SK-N-SH treated with all-trans-retinoic acid at 6 μM for 48 hours (cell line): Measurements from ENCODE around the gene GON4L.

Experiments used
- ATAC-seq: fragments of 200-7000 bp; cut with Tn5 transposase; 3 replicates; pipeline ENCODE4 v1.9.1; 2020; ENCODE audit warnings: mild to moderate bottlenecking, moderate library complexity
- BACH2 ChIP-seq: fragments of 250-450 bp; sonication (Bioruptor Pico); IDR thresholded peaks from 2 replicates; pipeline ENCODE4 v1.9.0; 2021; ENCODE audit warnings: mild to moderate bottlenecking, borderline replicate concordance
- CREB5 ChIP-seq: fragments of 250-450 bp; sonication (Bioruptor Pico); IDR thresholded peaks from 2 replicates; pipeline ENCODE4 v1.5.1; 2020; ENCODE audit warnings: low read depth, mild to moderate bottlenecking, moderate library complexity
- CSDC2 ChIP-seq: fragments of 250-450 bp; sonication (Bioruptor Pico); IDR thresholded peaks from 2 replicates; pipeline ENCODE4 v1.5.0; 2020; ENCODE audit warnings: mild to moderate bottlenecking, moderate library complexity
- CSRNP3 ChIP-seq: fragments of 250-450 bp; sonication (Bioruptor Pico); IDR thresholded peaks from 2 replicates; pipeline ENCODE4 v1.5.1; 2021; ENCODE audit warnings: mild to moderate bottlenecking, moderate library complexity
- ESRRG ChIP-seq: fragments of 250-450 bp; sonication (Bioruptor Pico); IDR thresholded peaks from 2 replicates; pipeline ENCODE4 v1.6.1; 2021; ENCODE audit warnings: mild to moderate bottlenecking
- GLIS3 ChIP-seq: fragments of 250-450 bp; sonication (Bioruptor Pico); IDR thresholded peaks from 2 replicates; pipeline ENCODE4 v1.5.0; 2020; ENCODE audit warnings: mild to moderate bottlenecking, moderate library complexity
- ISL1 ChIP-seq: fragments of 250-450 bp; sonication (Bioruptor Pico); IDR thresholded peaks from 2 replicates; pipeline ENCODE4 v2.1.2; 2022; ENCODE audit warnings: mild to moderate bottlenecking, moderate library complexity
- OSR1 ChIP-seq: fragments of 250-450 bp; sonication (Bioruptor Pico); IDR thresholded peaks from 2 replicates; pipeline ENCODE4 v1.8.0; 2022; ENCODE audit warnings: moderate library complexity, mild to moderate bottlenecking, inconsistent platforms
- PATZ1 ChIP-seq: fragments of 250-450 bp; sonication (Bioruptor Pico); IDR thresholded peaks from 2 replicates; pipeline ENCODE4 v1.8.0; 2020; ENCODE audit warnings: mild to moderate bottlenecking, moderate library complexity, borderline replicate concordance
- POU6F1 ChIP-seq: fragments of 250-450 bp; sonication (Bioruptor Pico); IDR thresholded peaks from 2 replicates; pipeline ENCODE4 v1.8.0; 2021; ENCODE audit warnings: low read depth, mild to moderate bottlenecking, moderate library complexity, borderline replicate concordance
- PPARA ChIP-seq: fragments of 250-450 bp; sonication (Bioruptor Pico); IDR thresholded peaks from 2 replicates; pipeline ENCODE4 v1.5.0; 2020; ENCODE audit warnings: mild to moderate bottlenecking, borderline replicate concordance
- RARB ChIP-seq: fragments of 250-450 bp; sonication (Bioruptor Pico); IDR thresholded peaks from 2 replicates; pipeline ENCODE4 v1.8.0; 2021; ENCODE audit warnings: mild to moderate bottlenecking, moderate library complexity
- SNAI2 ChIP-seq: fragments of 250-450 bp; sonication (Bioruptor Pico); IDR thresholded peaks from 2 replicates; pipeline ENCODE4 v1.5.0; 2020; ENCODE audit warnings: mild to moderate bottlenecking, moderate library complexity
- TCF4 ChIP-seq: fragments of 250-450 bp; sonication (Bioruptor Pico); IDR thresholded peaks from 2 replicates; pipeline ENCODE4 v1.8.0; 2021; ENCODE audit warnings: mild to moderate bottlenecking, moderate library complexity, borderline replicate concordance
- TSHZ2 ChIP-seq: fragments of 250-450 bp; sonication (Bioruptor Pico); IDR thresholded peaks from 2 replicates; pipeline ENCODE4 v1.5.0; 2020; ENCODE audit warnings: mild to moderate bottlenecking, moderate library complexity
- ZC3H10 ChIP-seq: fragments of 250-450 bp; sonication (Bioruptor Pico); IDR thresholded peaks from 2 replicates; pipeline ENCODE4 v1.5.1; 2021; ENCODE audit warnings: mild to moderate bottlenecking, moderate library complexity
- ZFP3 ChIP-seq: fragments of 250-450 bp; sonication (Bioruptor Pico); IDR thresholded peaks from 2 replicates; pipeline ENCODE4 v1.5.0; 2020; ENCODE audit warnings: mild to moderate bottlenecking, moderate library complexity
- ZFP30 ChIP-seq: fragments of 450-650 bp; formaldehyde crosslinking; IDR thresholded peaks from 2 replicates; pipeline ENCODE4 v1.5.0; 2022; ENCODE audit warnings: mild to moderate bottlenecking, moderate library complexity
- ZNF565 ChIP-seq: fragments of 450-650 bp; formaldehyde crosslinking; conservative IDR thresholded peaks from 2 replicates; pipeline ENCODE4 v1.5.0; 2020; ENCODE audit warnings: low read depth, mild to moderate bottlenecking, moderate library complexity
- ZNF70 ChIP-seq: fragments of 450-650 bp; formaldehyde crosslinking; IDR thresholded peaks from 2 replicates; pipeline ENCODE4 v1.5.0; 2020; ENCODE audit warnings: mild to moderate bottlenecking, moderate library complexity
- ZNF8 ChIP-seq: fragments of 450-650 bp; formaldehyde crosslinking; IDR thresholded peaks from 2 replicates; pipeline ENCODE4 v1.5.0; 2020; ENCODE audit warnings: mild to moderate bottlenecking, moderate library complexity

The GON4L gene

GRCh38 chr1:155864393-155864792, 7.4 kb upstream of the GON4L start:
- no peak for ATAC-seq
- TF ChIP-seq ZC3H10 (CRISPR knock-in tag) (0 out of 2 replicates have a peak, but pooled peaks have one; percentile 20), CSRNP3 (CRISPR knock-in tag) (no peak)

- no peak for TF ChIP-seq PATZ1 (CRISPR knock-in tag)
- TF ChIP-seq ZNF8 (CRISPR knock-in tag) = no peak
- no peak for TF ChIP-seq ZFP30 (CRISPR knock-in tag)
- no peak for TF ChIP-seq BACH2 (CRISPR knock-in tag)
- no peak for TF ChIP-seq ZFP3 (CRISPR knock-in tag)
- TF ChIP-seq POU6F1 = no peak
- no peak for TF ChIP-seq ESRRG (CRISPR knock-in tag)
- no peak for TF ChIP-seq CREB5 (CRISPR knock-in tag)
- TF ChIP-seq ZC3H10 (CRISPR knock-in tag) = no peak
- TF ChIP-seq OSR1 (CRISPR knock-in tag) = no peak
- TF ChIP-seq ZNF565 = no peak
- TF ChIP-seq SNAI2 (CRISPR knock-in tag) = no peak
- no peak for TF ChIP-seq CSRNP3 (CRISPR knock-in tag)
- TF ChIP-seq PPARA = no peak
- no peak for TF ChIP-seq TCF4 (CRISPR knock-in tag)
- no peak for TF ChIP-seq RARB (CRISPR knock-in tag)
- no peak for TF ChIP-seq TSHZ2 (CRISPR knock-in tag)
- no peak for TF ChIP-seq ZNF70 (CRISPR knock-in tag)
- no peak for TF ChIP-seq CSDC2
- no peak for ATAC-seq
Observed at GRCh38 chr1:155861896-155862295, 4.9 kb upstream of the GON4L start.

GRCh38 chr1:155860970-155861510, 4.0 kb upstream of the GON4L start:
- TF ChIP-seq CSRNP3 (CRISPR knock-in tag) (no peak), BACH2 (CRISPR knock-in tag) (no peak), TCF4 (CRISPR knock-in tag) (no peak), ZFP3 (CRISPR knock-in tag) (no peak), RARB (CRISPR knock-in tag) (no peak), PATZ1 (CRISPR knock-in tag) (no peak), ISL1 (CRISPR knock-in tag) (no peak), ESRRG (CRISPR knock-in tag) (no peak), GLIS3 (CRISPR knock-in tag) (no peak), ZNF70 (CRISPR knock-in tag) (no peak), SNAI2 (CRISPR knock-in tag) (no peak), OSR1 (CRISPR knock-in tag) (no peak), CREB5 (CRISPR knock-in tag) (no peak), ZFP30 (CRISPR knock-in tag) (no peak), ZNF565 (no peak)

More at GRCh38 chr1:155860970-155861510, 4.0 kb upstream of the GON4L start:
- ATAC-seq = no peak
